DMS53 treated with DMSO at 0.1 percent for 48 hours (cell line): ENCODE results near the gene ANP32A.

Source experiments
- DNase-seq: peaks from one replicate; lab custom pipeline; 2025; ENCODE audit not compliant: unreplicated experiment; lab: John Stamatoyannopoulos, UW

Gene ANP32A

GRCh38 chr15:68800875-68801274, 19.8 kb downstream of the ANP32A start:
- DNase-seq, result no peak

- no peak for DNase-seq
Observed at GRCh38 chr15:68798346-68799094, 22.2 kb downstream of the ANP32A start.

- DNase-seq, result no peak
Observed at GRCh38 chr15:68797599-68798345, 22.9 kb downstream of the ANP32A start.

- no peak for DNase-seq
Observed at GRCh38 chr15:68797191-68797590, 23.5 kb downstream of the ANP32A start.

GRCh38 chr15:68796576-68796975, 24.1 kb downstream of the ANP32A start:
- DNase-seq, result no peak

- DNase-seq, result no peak
Observed at GRCh38 chr15:68795298-68795848, 25.3 kb downstream of the ANP32A start.

GRCh38 chr15:68794863-68795262, 25.8 kb downstream of the ANP32A start:
- DNase-seq, result no peak

GRCh38 chr15:68794307-68794706, 26.4 kb downstream of the ANP32A start:
- no peak for DNase-seq

GRCh38 chr15:68793776-68794175, 26.9 kb downstream of the ANP32A start:
- no peak for DNase-seq

- no peak for DNase-seq
Observed at GRCh38 chr15:68792901-68793766, 27.6 kb downstream of the ANP32A start.

- no peak for DNase-seq
Observed at GRCh38 chr15:68791431-68792283, 29.0 kb downstream of the ANP32A start.

- DNase-seq, result no peak
Observed at GRCh38 chr15:68790910-68791309, 29.8 kb downstream of the ANP32A start.

GRCh38 chr15:68790242-68790575, 30.5 kb downstream of the ANP32A start:
- no peak for DNase-seq

GRCh38 chr15:68789534-68790241, 31.0 kb downstream of the ANP32A start:
- no peak for DNase-seq

GRCh38 chr15:68789091-68789490, 31.6 kb downstream of the ANP32A start:
- DNase-seq, result no peak

- no peak for DNase-seq
Observed at GRCh38 chr15:68788264-68788624, 32.5 kb downstream of the ANP32A start.

GRCh38 chr15:68787609-68788263, 33.0 kb downstream of the ANP32A start:
- no peak for DNase-seq

- no peak for DNase-seq
Observed at GRCh38 chr15:68786753-68787152, 33.9 kb downstream of the ANP32A start.

GRCh38 chr15:68785541-68785940, 35.2 kb downstream of the ANP32A start:
- no peak for DNase-seq
